Lower lobe of right lung (tissue), 2 donors: ENCODE results near the gene IMPG2. TPM values are rescaled to one million over a fixed set of nuclear protein-coding genes. Genes with fewer than 3 reads are reported as not detected.

Experiments
- ATAC-seq, 2 donors: fragments of 200-7000 bp; cut with Tn5 transposase; one replicate each; pipeline ENCODE4 v1.9.1; 2020 to 2022; ENCODE audit warnings: mild to moderate bottlenecking in 2 of 2, moderate library complexity in 2 of 2
- DNase-seq: peaks from one replicate; pipeline ENCODE4 v3.0.0-alpha.2; 2020
- H3K27ac ChIP-seq: fragments of 200-600 bp; one replicate; pipeline ENCODE4 v1.8.0; 2022
- H3K27me3 ChIP-seq: fragments of 200-600 bp; one replicate; pipeline ENCODE4 v1.8.0; 2022; ENCODE audit warnings: low read depth
- H3K36me3 ChIP-seq: fragments of 200-600 bp; one replicate; pipeline ENCODE4 v1.8.0; 2022; ENCODE audit warnings: mild to moderate bottlenecking
- H3K4me1 ChIP-seq: fragments of 200-600 bp; one replicate; pipeline ENCODE4 v1.8.0; 2022
- H3K4me3 ChIP-seq: fragments of 200-600 bp; one replicate; pipeline ENCODE4 v1.8.0; 2022; ENCODE audit warnings: mild to moderate bottlenecking
- H3K9me3 ChIP-seq: fragments of 200-600 bp; one replicate; pipeline ENCODE4 v1.8.0; 2022
- intact Hi-C: fragments of 100-400 bp; cut with DNase I; formaldehyde crosslinking; loops from one replicate; pipeline ENCODE4 v1.11.0; 2022
- long read RNA-seq: library from polyadenylated mRNA; unstranded; transcript quantifications from one replicate; pipeline ENCODE4 v2.0.0, GENCODE V29; 2021
- total RNA-seq: library from RNA; stranded (reverse); fragmentation: NEBNext Ultra II Directional; extraction: Animal tissue kit (Norgen Biotek cat#: 25700); gene quantifications from one replicate; pipeline ENCODE4 v1.2.1, GENCODE V29; 2021
- TF ChIP-seq, protein P1 (sequence below): fragments of 200-600 bp; IDR thresholded peaks from one replicate; pipeline ENCODE4 v1.8.0; 2022; ENCODE audit warnings: antibody characterized with exemption, mild to moderate bottlenecking
- donor health status: DM: no; HTN: yes; CAD: no; lungs with severe emphysema.

Gene IMPG2
- 0.21 TPM for total RNA-seq
- long read RNA-seq = 0 reads

DNA sequence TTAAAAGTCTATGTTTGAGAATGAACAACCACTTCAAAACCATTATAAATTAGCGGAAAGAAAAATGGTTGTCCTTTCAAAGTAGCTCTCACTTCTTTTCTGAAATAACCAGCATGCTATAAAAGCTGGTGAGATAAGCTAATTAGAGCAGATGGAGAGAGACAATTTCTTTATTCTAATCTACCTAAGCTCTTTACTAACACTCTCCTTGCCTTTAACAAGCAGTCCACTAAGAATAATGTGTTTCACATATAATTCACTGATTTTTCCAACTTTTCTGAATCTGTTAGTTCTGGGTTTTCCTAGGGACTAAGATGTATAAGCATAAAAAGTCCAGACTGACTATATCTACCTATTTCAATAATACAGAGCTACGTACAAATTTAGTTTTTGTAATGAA lies at the start of gene IMPG2:
Gene IMPG2, minus strand, starts transcription at position 101 of the 400 bp plus-strand sequence. CDS start 203 bp downstream, outside the sequence.
- DNase-seq (no peak), ATAC-seq (no peak)
- no peaks in the 10 kb centered on the region for H3K9me3 ChIP-seq
- intact Hi-C loops = no loop called here
- H3K4me3 ChIP-seq = no peak within 1 kb of the TSS
- no peak within 1 kb of the TSS for H3K27ac ChIP-seq
- peaks cover 2% of the 10 kb centered on the region for H3K36me3 ChIP-seq
- TF ChIP-seq, protein P1, sequence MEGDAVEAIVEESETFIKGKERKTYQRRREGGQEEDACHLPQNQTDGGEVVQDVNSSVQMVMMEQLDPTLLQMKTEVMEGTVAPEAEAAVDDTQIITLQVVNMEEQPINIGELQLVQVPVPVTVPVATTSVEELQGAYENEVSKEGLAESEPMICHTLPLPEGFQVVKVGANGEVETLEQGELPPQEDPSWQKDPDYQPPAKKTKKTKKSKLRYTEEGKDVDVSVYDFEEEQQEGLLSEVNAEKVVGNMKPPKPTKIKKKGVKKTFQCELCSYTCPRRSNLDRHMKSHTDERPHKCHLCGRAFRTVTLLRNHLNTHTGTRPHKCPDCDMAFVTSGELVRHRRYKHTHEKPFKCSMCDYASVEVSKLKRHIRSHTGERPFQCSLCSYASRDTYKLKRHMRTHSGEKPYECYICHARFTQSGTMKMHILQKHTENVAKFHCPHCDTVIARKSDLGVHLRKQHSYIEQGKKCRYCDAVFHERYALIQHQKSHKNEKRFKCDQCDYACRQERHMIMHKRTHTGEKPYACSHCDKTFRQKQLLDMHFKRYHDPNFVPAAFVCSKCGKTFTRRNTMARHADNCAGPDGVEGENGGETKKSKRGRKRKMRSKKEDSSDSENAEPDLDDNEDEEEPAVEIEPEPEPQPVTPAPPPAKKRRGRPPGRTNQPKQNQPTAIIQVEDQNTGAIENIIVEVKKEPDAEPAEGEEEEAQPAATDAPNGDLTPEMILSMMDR = no peak
- H3K4me1 ChIP-seq = no peaks in the 10 kb centered on the region
- H3K27me3 ChIP-seq = no peaks in the 10 kb centered on the region

DNA sequence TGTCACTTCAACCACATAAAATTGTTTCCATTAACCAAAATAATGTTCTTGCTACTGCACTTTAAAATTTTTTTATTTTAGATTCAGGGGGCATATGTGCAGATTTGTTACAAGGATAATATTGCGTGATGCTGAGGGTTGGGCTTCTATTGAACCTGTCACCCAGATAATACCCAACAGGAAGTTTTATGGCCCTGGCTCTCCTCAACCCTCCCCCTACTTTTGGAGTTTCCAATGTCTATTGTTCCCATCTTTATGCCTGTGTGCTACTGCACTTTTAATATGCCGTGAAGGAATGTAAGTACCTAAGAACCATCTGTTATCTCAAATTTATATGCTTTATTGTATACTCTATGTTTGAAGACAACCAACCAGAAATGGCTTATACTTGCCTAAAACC lies 42.0 kb upstream of the IMPG2 start:
- no peaks in the 10 kb centered on the region for H3K9me3 ChIP-seq
- TF ChIP-seq, protein P1 = no peak
- no peaks in the 10 kb centered on the region for H3K27me3 ChIP-seq
- intact Hi-C loops = no loop called here
- no peak overlapping the region for H3K4me3 ChIP-seq
- peaks cover 30% of the 10 kb centered on the region for H3K36me3 ChIP-seq
- H3K4me1 ChIP-seq = no peaks in the 10 kb centered on the region
- ATAC-seq (no peak), DNase-seq (no peak)
- no peak overlapping the region for H3K27ac ChIP-seq

DNA sequence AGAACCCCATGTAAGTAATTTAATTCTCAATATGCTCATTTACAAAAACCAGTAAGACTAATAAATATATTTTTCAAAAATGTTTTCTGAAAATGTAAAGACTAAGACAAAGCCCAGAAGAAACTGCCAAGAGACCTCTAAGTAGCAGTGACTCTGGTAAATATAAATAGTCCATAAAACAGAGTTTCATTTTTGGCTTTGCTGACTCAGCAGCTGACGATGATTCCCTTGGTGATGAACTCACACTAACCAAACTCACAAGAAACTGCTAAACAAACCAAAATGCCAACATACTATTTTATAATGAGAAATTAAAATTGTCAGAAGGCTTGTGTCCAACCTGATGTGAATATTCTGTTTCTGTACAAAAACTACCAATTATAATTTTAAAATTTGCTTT lies 31.5 kb upstream of the IMPG2 start:
- intact Hi-C loops = no loop called here
- H3K4me1 ChIP-seq = no peaks in the 10 kb centered on the region
- no peak overlapping the region for H3K27ac ChIP-seq
- peaks cover 11% of the 10 kb centered on the region for H3K36me3 ChIP-seq
- no peaks in the 10 kb centered on the region for H3K27me3 ChIP-seq
- no peak overlapping the region for H3K4me3 ChIP-seq
- no peak for ATAC-seq
- TF ChIP-seq, protein P1 = no peak
- no peak for DNase-seq
- H3K9me3 ChIP-seq = no peaks in the 10 kb centered on the region

DNA sequence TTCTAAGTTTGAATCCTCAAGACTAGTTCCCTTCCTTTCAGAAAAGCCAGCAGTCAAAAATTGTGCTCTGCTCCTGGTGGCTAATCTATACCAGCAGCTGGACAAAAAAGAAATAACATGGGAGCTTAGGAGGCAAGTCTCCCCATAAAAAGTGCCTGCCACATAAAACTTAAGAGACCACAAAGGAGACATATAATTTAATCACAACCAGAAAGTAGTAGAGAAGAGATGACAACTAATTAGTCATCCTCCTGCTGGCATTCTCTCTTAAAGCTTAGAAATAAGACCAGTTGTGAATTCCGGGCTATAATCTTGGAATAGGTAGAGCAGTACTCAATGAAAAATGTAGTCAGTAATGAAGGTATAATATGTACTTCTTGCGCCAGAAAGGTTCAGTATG lies 20.2 kb upstream of the IMPG2 start:
- H3K4me3 ChIP-seq = no peak overlapping the region
- H3K36me3 ChIP-seq = peaks cover 48% of the 10 kb centered on the region
- intact Hi-C loops = no loop called here
- no peak for DNase-seq
- H3K9me3 ChIP-seq = no peaks in the 10 kb centered on the region
- H3K4me1 ChIP-seq = no peaks in the 10 kb centered on the region
- no peaks in the 10 kb centered on the region for H3K27me3 ChIP-seq
- no peak for ATAC-seq
- TF ChIP-seq, protein P1 = no peak
- H3K27ac ChIP-seq = no peak overlapping the region

DNA sequence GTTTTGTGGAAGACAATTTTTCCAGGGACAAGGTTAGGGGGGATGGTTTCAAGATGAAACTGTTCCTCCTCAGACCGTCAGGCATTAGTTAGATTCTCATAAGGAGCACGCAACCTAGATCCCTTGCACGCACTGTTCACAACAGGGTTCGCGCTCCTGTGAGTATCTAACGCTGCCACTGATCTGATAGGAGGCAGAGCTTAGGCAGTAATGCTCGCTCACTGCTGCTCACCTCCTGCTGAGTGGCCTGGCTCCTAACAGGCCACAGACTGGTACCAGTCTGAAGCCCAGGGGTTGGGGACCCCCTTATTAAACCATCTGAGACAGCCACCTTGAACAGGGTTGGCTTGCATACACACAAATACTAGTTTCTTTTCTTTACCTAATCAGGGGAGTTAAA lies 13.5 kb upstream of the IMPG2 start:
- ATAC-seq = no peak
- intact Hi-C loops = no loop called here
- TF ChIP-seq, protein P1 = no peak
- DNase-seq = no peak
- H3K4me3 ChIP-seq = no peak overlapping the region
- H3K36me3 ChIP-seq = peaks cover 35% of the 10 kb centered on the region
- no peak overlapping the region for H3K27ac ChIP-seq
- no peaks in the 10 kb centered on the region for H3K9me3 ChIP-seq
- H3K4me1 ChIP-seq = no peaks in the 10 kb centered on the region
- no peaks in the 10 kb centered on the region for H3K27me3 ChIP-seq
